ENCODE results near the gene MANBA.
"Not testable (repeated sequence)": the region's sequence is repeated elsewhere in the genome, so short reads cannot be mapped to it uniquely, and the experiment has no call there.

The MANBA gene

DNA sequence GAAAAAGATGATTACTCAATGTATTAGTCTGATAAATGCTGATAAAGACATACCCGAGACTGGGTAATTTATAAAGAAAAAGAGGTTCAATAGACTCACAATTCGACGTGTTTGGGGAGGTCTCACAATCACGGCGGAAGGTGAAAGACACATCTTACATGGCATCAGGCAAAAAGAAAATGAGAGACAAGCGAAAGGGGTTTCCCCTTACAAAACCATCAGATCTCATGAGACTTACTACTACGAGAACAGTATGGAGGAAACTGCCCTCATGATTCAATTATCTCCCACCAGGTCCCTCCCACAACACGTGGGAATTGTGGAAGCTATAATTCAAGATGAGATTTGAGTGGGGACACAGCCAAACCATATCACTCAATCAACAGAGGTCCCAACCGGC lies 141.7 kb downstream of the MANBA start:
- not testable (repeated sequence) for DNase-seq

DNA sequence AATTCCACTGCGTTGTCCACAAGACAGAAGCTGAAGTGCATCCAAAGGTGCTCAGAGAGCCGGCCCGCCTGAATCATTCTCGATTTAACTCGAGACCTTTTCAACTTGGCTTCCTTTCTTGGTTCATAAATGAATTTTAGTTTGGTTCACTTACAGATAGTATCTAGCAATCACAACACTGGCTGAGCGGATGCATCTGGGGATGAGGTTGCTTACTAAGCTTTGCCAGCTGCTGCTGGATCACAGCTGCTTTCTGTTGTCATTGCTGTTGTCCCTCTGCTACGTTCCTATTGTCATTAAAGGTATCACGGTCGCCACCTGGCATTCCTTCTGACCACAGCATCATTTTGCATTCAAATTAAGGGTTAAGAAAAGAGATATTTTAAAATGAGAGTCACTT lies 144.1 kb downstream of the MANBA start:
- no peak for DNase-seq

DNA sequence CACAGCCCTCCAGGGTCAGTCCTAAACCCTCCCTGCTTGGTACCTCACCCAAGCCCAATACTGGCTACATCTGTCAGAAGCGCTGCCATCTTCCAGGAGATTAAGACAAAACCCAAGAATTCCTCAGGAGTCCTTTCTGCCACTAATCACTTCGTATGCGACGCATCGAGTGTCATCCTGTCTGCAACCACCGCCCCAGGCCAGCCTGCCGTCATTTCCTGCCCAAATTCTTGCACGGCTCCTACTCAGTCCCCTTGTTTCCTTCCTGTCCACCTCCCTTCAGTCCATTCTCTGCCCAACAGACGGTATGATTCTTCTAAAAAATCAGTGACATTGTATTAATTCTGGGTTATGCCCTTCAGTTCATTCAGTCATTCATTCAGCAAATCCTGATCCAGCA lies 146.0 kb downstream of the MANBA start:
- DNase-seq, result no peak

DNA sequence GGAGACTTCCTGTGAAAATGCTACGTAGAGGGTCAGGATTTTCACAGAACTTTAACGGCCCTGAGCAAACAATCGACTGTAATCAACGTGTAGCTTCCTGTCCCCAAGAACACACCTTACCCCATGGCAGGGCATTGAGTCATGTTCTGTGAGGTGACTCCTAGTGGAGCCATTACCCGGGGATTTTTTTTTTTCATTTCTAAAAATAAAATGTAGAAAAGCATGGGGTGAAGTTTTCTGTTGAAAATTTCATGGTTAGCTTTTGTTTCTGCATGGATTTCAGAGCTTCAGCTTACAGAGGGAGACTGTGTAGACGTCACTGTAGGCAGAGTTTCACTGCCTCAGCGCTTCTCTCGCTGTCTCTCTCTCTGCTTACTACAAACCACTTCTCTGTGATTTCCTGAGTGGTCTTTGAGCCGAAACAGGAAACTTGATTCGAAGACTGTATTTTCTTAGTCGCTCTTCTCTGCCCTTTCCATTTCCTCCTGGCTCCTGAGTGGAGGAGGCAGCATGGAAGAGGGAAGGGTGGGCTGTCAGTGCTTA lies 147.9 kb downstream of the MANBA start:
- DNase-seq, result no peak

DNA sequence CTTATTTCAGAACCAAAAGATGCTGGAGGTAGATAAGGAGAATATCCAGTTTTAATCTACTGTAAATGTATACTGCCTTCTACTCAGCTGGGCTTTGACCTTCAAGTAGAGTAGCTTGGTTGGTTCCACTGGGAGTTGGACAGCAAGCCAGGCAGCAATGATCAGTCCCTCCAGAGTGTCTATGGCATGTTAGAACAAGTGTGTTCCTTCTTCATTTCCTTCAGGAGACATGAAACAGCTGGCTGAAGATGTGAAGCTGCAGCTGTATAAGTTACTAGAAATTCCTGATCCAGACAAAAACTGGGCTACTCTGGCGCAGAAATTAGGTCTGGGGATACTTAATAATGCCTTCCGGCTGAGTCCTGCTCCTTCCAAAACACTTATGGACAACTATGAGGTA lies 148.6 kb downstream of the MANBA start:
- DNase-seq, result no peak

DNA sequence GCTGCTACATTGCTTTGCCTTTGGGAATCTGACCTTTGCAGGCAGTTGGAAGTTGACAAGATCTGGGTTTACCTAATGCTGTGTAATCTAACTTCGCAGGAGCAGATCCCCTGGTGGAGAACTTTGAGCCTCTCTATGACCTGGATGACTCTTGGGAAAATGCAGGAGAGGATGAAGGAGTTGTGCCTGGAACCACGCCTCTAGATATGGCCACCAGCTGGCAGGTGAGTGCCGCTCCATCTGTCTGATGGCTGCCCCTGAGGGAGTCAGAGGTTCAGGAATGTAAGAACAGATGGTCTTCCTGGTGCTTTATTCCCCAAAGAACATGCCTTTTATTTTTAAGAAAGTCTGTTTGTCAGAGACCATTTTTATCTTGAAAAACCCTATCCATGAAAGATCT lies 150.3 kb downstream of the MANBA start:
- DNase-seq, result no peak

DNA sequence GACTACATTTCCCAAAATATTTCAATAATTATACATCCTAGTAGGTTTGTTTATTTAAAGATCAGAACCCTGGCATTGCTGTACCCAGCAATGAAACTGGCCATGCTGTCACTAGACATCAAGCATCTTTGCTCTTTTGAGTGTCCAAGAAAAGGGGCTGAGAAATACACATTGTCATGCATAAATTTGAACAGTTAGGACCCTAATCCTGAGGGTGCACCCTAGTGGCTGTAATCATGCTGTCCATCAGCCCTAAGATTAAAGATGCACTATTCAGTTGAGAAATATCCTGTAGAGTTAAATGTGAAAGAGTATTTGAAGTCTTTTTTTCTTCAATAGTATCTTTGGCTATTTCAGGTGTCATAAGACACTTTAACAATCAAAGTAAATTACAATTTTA lies 150.8 kb downstream of the MANBA start:
- peak; percentile 30 for DNase-seq

DNA sequence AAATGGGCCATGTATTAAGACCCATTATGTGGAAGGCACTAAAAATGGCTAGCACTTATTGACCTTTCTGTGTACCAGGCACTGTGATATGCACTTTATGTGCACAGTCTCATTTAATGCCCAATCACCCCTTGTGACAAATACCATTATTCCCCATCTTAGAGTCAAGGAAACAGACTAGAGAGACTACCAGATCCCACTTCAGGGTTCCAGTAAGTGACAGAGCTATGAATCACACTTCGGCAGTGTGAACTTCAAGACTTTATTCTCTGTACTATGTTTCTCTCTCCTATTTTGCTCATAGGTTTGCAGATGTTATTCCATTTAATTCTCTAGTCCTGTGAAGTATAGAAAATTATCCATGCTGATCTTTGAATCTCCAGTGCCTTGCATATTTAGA lies 152.6 kb downstream of the MANBA start:
- DNase-seq, result no peak

DNA sequence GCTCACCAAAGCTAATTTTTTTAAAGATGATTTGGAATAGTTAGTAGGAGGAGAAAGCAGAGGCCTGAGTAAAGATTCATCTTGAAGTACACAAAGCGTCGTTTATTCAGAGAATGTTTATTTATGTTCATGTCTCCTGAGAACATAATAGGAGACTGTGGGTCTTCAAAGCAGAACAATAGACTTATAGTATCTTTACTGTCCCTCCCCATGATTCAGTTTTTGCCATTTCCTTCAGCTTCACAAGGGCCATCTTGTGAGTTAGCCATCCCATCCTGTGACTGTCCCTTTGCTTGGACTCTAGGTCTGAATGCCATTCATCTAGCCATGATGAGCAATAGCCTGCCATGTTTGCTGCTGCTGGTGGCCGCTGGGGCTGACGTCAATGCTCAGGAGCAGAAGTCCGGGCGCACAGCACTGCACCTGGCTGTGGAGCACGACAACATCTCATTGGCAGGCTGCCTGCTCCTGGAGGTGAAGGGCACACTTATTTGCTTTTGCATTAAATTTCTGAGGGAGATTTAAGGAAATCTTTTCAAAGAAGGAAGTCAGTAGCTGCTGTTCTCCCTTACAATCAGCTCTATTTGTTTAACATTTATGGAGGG lies 153.8 kb downstream of the MANBA start:
- DNase-seq, result no peak

DNA sequence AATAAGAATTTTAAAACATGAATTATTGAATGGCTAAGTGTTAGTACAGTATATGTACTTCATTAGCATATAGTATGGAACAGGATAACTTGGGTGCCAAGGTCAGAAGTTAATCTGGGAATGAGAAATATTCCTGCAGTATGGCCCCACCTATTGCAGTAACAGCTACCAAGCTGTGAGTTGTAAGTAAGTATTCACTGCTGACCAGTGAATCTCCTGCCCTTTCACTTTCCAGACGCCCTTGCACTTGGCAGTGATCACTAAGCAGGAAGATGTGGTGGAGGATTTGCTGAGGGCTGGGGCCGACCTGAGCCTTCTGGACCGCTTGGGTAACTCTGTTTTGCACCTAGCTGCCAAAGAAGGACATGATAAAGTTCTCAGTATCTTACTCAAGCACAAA lies 154.5 kb downstream of the MANBA start:
- no peak for DNase-seq

DNA sequence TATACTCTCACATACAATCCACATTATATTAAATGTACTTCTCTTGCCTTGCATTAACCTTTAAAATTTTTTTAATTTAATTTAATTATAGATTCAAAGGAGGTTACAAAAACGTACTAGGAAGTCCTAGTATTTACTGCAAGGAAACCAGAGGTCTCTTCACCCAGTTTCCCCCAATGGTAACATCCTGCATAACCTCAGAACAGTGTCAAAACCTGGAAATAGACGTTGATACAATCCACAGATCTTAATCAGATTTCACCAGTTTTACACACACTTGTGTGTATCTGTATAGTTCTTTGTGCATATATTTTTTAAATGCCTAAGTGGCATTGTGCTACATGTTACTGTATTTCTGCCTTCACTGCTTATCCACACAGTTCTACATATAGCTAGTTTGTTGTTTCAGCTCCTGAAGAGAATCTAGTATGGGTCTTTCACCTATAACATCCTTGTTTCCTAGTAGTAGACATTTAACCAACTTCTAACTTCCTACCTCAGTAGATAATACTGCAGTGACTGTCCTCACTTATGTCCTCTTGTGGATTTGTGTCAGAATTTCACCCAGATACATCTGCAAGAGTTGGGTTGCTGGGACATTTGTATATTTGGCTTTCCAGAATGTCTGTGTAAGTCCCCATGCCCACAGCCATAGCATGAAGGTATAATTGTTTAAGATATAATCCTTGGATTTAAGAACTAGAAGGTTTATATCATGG lies 156.4 kb downstream of the MANBA start:
- DNase-seq, result peak; percentile 8

DNA sequence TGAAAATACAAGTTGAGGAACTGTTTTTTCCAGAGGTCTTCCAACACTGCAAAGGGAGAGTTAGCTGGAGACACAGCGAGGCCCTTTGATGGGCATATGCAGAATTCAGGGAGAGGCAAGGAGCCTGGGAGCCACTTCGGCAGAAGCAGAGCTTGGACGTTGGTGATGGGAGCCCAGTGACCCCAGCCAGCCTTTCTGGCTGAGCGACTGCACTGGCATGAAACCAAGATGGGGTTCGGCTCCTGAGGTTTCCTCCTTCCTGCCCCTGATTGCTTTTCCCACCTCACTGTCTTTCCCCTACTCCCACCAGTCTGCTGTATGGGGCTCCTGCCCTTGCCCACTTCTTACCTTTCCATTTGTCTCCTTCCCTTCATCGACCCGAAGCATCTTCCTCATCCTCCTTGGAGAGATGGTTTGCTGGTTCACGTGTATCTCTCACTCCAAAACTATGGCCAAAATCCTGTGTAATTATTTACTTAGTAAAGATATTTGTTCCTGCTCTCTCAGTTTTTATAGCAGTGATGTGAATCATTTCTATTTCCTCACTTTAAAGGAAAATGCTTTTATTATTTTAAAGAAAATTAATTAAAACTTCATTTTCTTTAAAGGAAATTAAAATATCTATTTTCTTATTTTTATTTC lies 159.1 kb downstream of the MANBA start:
- DNase-seq, result no peak

DNA sequence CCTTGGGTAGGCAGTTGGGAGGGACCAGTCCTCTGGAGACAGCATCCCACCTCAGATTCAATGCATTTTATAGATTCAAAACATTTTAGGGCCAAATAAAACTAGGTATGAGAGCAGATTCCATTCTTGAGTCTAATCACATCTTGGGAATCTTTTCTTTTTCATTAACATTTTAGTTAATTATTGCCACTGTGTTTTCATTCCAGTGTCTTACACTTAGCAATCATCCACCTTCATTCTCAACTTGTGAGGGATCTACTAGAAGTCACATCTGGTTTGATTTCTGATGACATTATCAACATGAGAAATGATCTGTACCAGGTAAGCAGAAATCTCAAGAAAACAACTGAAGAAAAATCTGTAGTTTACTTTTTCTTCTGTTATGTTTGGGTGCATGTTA lies 160.1 kb downstream of the MANBA start:
- DNase-seq, result no peak

DNA sequence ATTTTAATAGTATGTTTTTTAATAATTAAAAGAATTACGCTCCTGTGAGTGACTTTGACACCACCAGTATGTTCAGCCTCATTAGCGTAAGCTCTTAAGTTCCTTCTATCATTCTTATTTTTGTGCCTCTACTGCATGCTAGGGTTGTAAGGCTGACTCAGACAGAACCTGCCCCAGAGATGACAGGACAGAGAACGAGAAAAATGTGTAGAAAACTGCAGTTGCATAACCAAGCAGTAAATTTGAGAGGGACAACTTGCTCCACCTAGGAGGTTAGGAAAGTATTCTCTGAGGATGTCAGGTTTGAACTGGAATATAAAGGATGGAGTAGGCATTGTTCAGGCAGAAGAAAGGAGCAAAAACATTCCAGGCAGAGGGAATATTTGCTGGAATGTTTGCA lies 160.9 kb downstream of the MANBA start:
- DNase-seq, result no peak

DNA sequence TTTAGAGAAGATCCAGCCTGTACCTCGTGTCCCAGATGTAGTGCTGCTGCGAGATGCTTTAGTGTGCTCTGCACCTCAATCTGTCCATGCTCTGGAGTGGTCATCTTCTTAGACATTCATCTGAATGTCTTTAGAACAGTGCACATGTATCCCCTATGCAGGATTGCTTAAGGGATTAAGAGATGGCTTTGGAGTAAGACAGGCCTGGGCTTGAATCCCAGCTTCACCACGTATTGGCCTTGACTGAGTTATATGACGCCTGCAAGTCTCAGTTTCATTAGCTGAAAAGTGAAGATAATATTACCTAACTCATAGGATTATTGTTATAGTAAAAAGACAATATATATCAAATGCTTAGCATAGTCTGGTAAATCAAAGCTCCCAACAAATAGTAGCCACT lies 161.3 kb downstream of the MANBA start:
- DNase-seq, result no peak

DNA sequence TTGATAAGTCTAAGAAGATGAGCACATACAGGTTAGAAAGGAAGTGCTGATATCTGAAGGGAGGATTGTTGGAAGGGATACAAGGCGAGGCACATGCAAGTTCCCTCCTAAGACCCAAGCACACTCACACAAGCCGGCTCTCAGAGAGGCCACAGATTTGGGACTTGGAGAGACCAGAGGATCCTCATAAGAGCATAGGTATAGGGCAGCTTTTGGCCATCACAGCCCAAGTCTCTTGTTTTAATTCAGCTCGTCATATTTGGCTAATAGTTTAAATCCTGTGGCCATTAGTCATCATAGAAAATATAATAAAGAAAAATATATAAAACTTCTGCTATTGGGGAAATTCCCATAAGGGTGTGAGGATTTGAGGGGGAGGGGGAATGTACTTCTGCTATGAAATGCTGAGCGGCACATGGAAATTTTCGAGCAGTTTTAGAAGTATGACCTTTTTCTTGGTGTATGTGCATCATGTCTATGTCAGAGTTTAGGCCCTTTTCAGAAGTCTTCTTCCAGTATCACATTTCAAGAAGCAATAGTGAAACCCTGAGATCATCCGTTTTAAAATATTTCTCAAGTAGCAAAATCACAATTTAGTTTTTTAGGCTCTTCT lies 161.9 kb downstream of the MANBA start:
- no peak for DNase-seq

DNA sequence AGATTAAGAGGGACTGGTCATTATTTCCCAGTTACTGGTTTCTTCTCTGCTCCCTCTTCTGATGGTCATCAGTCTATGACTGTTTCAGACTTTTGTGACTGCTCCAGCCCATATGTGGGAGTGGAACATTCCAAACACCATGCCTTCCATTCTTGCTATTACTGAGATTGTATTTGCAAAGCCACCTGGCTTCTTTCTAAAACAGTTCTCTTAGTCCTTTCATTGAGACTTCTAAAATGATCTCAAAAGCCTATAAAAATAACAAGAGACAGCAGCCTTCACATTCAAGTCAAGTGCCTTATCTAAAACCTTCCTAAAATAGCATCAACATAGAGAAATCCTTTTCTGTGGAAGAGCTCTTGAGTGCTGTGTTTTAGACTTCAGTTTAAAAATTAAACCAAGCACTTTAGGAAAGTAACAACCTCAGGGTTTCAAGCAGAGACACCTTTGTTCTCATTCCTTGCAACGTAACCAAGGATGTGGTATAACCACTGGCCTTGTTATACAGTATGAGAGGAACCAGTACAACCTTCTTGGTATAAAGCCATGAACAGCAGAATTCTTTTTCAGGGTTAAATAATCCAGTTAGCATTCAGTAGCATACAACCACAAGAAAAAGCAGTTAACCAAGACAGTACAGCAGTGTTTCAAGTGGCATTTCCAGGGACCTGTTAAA lies 162.5 kb downstream of the MANBA start:
- DNase-seq, result no peak

DNA sequence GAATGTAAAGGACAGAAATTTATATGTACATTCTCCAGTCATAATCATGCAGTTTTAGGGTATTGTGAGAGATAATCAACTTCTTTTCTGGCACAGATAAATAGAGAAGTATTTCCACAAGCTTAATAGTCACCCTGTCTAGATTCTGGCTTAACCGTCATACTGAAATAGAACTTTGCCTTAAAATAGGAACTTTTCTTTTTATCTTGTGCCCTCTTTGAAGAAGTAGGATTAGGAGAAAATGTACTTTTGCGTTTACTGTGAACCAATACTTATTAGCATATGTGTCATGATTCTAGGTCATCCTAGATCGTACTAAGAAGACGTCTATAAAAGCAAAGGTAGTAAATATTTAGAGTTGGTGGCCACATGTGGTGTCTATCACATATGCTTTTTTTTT lies 164.2 kb downstream of the MANBA start:
- DNase-seq, result no peak

DNA sequence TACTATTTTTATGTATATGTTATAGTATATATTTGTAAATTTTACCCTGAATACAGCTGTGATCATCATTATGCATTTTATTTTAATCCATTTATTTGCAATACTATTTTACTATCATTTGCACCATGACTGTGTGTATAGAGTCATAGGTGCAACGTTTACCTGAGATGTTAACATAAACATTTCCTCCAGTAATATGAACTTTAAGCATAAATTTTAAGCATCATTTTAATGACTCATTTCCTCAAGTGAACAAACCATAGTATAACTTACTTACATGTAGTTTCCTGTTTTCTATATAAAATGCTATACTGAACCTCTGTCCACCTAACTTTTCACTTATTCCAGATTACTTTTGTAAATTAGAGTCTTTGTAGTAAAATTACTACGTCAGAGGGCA lies 166.8 kb downstream of the MANBA start:
- DNase-seq, result no peak

DNA sequence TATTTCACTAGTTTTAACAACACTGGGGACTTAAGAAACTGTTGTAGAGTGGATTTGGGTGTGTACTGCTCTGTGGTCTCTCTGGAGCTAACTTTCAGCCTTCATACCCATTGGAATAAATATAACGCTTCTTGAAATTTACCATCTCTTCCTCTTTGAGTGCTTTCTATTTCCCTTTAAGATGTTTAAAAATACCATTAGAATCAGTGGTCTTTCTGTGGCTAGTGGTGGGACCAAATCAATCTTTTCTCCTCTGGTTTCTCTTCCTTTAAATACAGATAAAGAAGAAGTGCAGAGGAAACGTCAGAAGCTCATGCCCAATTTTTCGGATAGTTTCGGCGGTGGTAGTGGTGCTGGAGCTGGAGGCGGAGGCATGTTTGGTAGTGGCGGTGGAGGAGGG lies 167.6 kb downstream of the MANBA start:
- DNase-seq, result no peak

DNA sequence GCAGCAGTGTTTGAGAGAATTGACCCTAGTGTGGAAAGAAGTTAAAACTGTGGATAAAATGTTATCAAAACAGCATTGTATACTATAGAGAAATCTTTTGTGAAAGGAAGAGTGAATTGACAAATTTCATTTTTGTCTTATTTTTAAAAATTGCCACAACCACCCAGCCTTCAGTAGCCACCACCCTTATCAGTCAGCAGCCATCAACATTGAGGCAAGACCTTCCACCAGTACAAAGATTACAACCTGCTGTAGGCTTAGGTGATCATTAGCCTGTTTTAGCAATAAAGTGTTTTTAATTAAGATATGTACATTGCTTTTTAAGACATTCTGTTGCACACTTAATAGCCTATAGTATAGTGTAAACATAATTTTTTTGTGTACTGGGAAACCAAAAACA lies 168.5 kb downstream of the MANBA start:
- DNase-seq, result peak; percentile 32

DNA sequence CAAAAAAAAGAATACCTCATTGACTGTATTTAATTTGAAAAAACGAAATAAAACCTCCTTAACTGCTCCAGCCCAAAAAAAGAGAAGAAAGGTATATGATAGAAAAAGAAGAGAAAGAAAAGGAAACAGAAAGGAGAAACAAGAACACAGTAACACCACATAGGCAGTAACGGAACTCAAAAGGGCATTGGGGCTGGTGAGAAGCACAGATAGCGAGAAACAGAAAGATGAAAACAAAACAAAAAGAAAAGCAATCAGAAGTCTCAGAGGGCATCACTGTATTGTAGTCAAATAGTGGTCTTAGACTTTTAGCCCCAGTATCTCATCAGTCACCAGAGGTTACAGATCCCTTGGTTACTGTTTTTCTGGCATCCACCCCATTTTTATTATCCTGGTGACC lies 171.0 kb downstream of the MANBA start:
- DNase-seq, result no peak

DNA sequence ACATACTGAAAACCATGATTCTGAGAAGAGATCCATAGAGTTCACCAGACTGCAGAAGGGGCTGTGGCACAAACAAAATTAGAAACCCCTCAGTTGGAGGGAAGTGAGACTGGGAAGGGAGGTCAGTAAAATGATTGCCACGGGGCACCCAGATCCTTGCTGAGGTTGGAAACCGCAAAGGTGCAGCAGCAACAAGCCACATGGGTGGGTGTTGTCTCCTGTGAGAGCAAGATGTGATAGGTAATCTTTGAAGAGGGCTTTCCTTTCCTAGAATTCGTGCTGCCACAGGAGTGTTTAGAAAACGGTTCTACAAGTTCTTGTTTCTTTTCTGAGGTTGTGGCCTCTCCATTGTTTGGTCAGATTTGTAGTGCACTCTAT lies 174.1 kb downstream of the MANBA start:
- no peak for DNase-seq

Data from OCI-M1 (cell line).